Spleen (tissue), 11 donors: ENCODE measurements around the gene CREB3L2. TPM values are rescaled to one million over a fixed set of nuclear protein-coding genes. Genes with fewer than 3 reads are reported as not detected.

Experiments
- DNase-seq: peaks from one replicate; pipeline ENCODE4 v3.0.0-alpha.2; 2020
- H3K27ac ChIP-seq, 8 donors: fragments of 200-600 bp; sonication (generic) in 7 of 8; 1 replicate in 4 of 8; 2 replicates in 4 of 8; pipeline versions ENCODE4 v1.5.0 to v1.8.0; 2016 to 2021; ENCODE audit warnings: inconsistent platforms in 4 of 8, mild to moderate bottlenecking in 4 of 8, moderate library complexity in 1 of 8
- H3K27me3 ChIP-seq, 7 donors: fragments of 200-600 bp; sonication (generic) in 6 of 7; replicated peaks in 1 of 7; 1 replicate in 4 of 7; 2 replicates in 3 of 7; pipeline versions ENCODE4 v1.5.0 to v1.8.0; 2016 to 2021; ENCODE audit warnings: inconsistent platforms in 3 of 7, mild to moderate bottlenecking in 1 of 7
- H3K36me3 ChIP-seq, 6 donors: fragments of 200-600 bp; sonication (generic) in 5 of 6; 1 replicate in 4 of 6; 2 replicates in 2 of 6; pipeline versions ENCODE4 v1.5.0 to v1.8.0; 2016 to 2021; ENCODE audit warnings: inconsistent platforms in 2 of 6
- H3K4me1 ChIP-seq, 6 donors: fragments of 200-600 bp; sonication (generic) in 5 of 6; 1 replicate in 3 of 6; 2 replicates in 3 of 6; pipeline versions ENCODE4 v1.5.0 to v1.8.0; 2016 to 2021; ENCODE audit warnings: inconsistent platforms in 3 of 6
- H3K4me3 ChIP-seq, 8 donors: fragments of 200-600 bp; sonication (generic) in 7 of 8; 1 replicate in 4 of 8; 2 replicates in 4 of 8; pipeline versions ENCODE4 v1.5.0 to v1.8.0; 2016 to 2021; ENCODE audit warnings: inconsistent platforms in 4 of 8, mild to moderate bottlenecking in 4 of 8, moderate library complexity in 2 of 8
- H3K9me3 ChIP-seq, 8 donors: fragments of 200-600 bp; sonication (generic) in 7 of 8; 1 replicate in 4 of 8; 2 replicates in 4 of 8; pipeline versions ENCODE4 v1.5.0 to v1.8.0; 2016 to 2021; ENCODE audit warnings: inconsistent platforms in 4 of 8
- CTCF ChIP-seq, 11 experiments: fragments of 200-600 bp in 7 of 11; fragments of 450-650 bp in 4 of 11; sonication (generic) in 4 of 11; IDR thresholded peaks in 8 of 11; conservative IDR thresholded peaks in 3 of 11; 1 replicate in 7 of 11; 2 replicates in 4 of 11; pipeline versions ENCODE4 v1.4.0 to v1.8.0; 2016 to 2021; ENCODE audit warnings: antibody characterized with exemption in 11 of 11, inconsistent platforms in 4 of 11, mild to moderate bottlenecking in 1 of 11
- POLR2A ChIP-seq, 3 donors: fragments of 450-650 bp; IDR thresholded peaks; one replicate each; pipeline ENCODE4 v1.5.1; 2017; ENCODE audit warnings: antibody characterized with exemption in 3 of 3, mild to moderate bottlenecking in 1 of 3
- POLR2AphosphoS5 ChIP-seq, 3 donors: sonication (generic); formaldehyde crosslinking; IDR thresholded peaks; one replicate each; pipeline ENCODE4 v1.5.1; 2017; ENCODE audit warnings: antibody characterized with exemption in 3 of 3
- WGBS, 5 donors: extraction: QIAGEN DNeasy Blood & Tissue Kit in 3 of 5; methylation state at CpG; one replicate each; pipeline versions ENCODE4 v1.1.5 to v1.1.7; 2013 to 2018; 5-methylcytosine and 5-hydroxymethylcytosine counted together
- intact Hi-C: fragments of 100-400 bp; cut with DNase I; formaldehyde crosslinking; loops from one replicate; pipeline ENCODE4 v1.15.0; 2023; ENCODE audit warnings: low total_unique reads
- polyA plus RNA-seq, 3 donors: library from polyadenylated mRNA; stranded (reverse); fragments of 200-250 nt; gene quantifications; one replicate each; pipeline ENCODE4 v1.2.1, GENCODE V29; 2013
- total RNA-seq, 7 donors: library from RNA; depleted of rRNA in 3 of 7; stranded (reverse); fragments of >200 nt in 3 of 7; fragmentation: NEBNext Ultra II Directional in 4 of 7; extraction: Animal tissue kit (Norgen Biotek cat#: 25700) in 4 of 7; gene quantifications; one replicate each; pipeline versions ENCODE4 v1.1.0 to v1.2.1, GENCODE V29; 2016 to 2021
- donor health status: healthy with polysubstance abuse.
- donor health status: DM: no; HTN: no; CAD: no; lungs with moderate emphysema.
- donor health status: DM: no; HTN: no; CAD: no.
- donor health status: Bipolar disorder and iron deficiency.
- donor health status: healthy.
- donor health status: DM: no; HTN: no; CAD: no.
- donor health status: DM: yes; HTN: yes; CAD: no.

The CREB3L2 gene
- total and polyA plus RNA-seq, 10 donors, result 3.5 to 68.4 (median 42.4) TPM

- H3K4me3 ChIP-seq, result no peak overlapping the region
- peaks cover 0 to 79% (median 24%) of the 10 kb centered on the region in 6 donors for H3K36me3 ChIP-seq
- WGBS, 5 donors, result 80 to 84% (median 81%) methylated on average over 7 of the region's 7 CpGs
- H3K4me1 ChIP-seq, result peaks cover 0 to 18% (median 0%) of the 10 kb centered on the region in 6 donors
- no peak for DNase-seq
- intact Hi-C loops, result no loop called here
- no peaks in the 10 kb centered on the region for H3K9me3 ChIP-seq
- no peaks in the 10 kb centered on the region for H3K27me3 ChIP-seq
- TF ChIP-seq POLR2A (IDR thresholded peaks at IDR 0.05) (no peak), CTCF (IDR thresholded peaks at IDR 0.05 in 8 of 11, conservative IDR thresholded peaks at IDR 0.05 in 3 of 11) (no peak), POLR2AphosphoS5 (IDR thresholded peaks at IDR 0.05) (no peak)
- no peak overlapping the region for H3K27ac ChIP-seq
Measured at GRCh38 chr7:137873979-137874777, 127.7 kb downstream of the CREB3L2 start.

- no peaks in the 10 kb centered on the region for H3K9me3 ChIP-seq
- no peak for DNase-seq
- peaks cover 0 to 72% (median 19%) of the 10 kb centered on the region in 6 donors for H3K36me3 ChIP-seq
- H3K27me3 ChIP-seq, result no peaks in the 10 kb centered on the region
- H3K4me3 ChIP-seq, result no peak overlapping the region
- H3K27ac ChIP-seq, result no peak overlapping the region
- 84 to 93% (median 91%) methylated on average over 3 of the region's 3 CpGs for WGBS, 5 donors
- TF ChIP-seq POLR2AphosphoS5 (IDR thresholded peaks at IDR 0.05), result no peak
- TF ChIP-seq POLR2A (IDR thresholded peaks at IDR 0.05), result no peak
- TF ChIP-seq CTCF (IDR thresholded peaks at IDR 0.05 in 8 of 11, conservative IDR thresholded peaks at IDR 0.05 in 3 of 11), result no peak
- intact Hi-C loops, result no loop called here
- peaks cover 0 to 18% (median 0%) of the 10 kb centered on the region in 6 donors for H3K4me1 ChIP-seq
Measured at GRCh38 chr7:137873524-137873923, 128.4 kb downstream of the CREB3L2 start.

- 88 to 97% (median 90%) methylated on average over 7 of the region's 7 CpGs for WGBS, 5 donors
- no peak for TF ChIP-seq POLR2AphosphoS5 (IDR thresholded peaks at IDR 0.05)
- TF ChIP-seq POLR2A (IDR thresholded peaks at IDR 0.05), result no peak
- TF ChIP-seq CTCF (IDR thresholded peaks at IDR 0.05 in 8 of 11, conservative IDR thresholded peaks at IDR 0.05 in 3 of 11), result no peak
- DNase-seq, result no peak
- intact Hi-C loops, result no loop called here
- Histone ChIP-seq H3K4me3 (no peak overlapping the region), H3K36me3 (peaks cover 0 to 70% (median 15%) of the 10 kb centered on the region in 6 donors), H3K27me3 (no peaks in the 10 kb centered on the region), H3K9me3 (peaks cover 0 to 7% (median 2%) of the 10 kb centered on the region in 8 donors), H3K27ac (no peak overlapping the region), H3K4me1 (peaks cover 0 to 4% (median 0%) of the 10 kb centered on the region in 6 donors)
Measured at GRCh38 chr7:137871170-137871915, 130.5 kb downstream of the CREB3L2 start.

- Histone ChIP-seq H3K9me3 (peaks cover 0 to 13% (median 8%) of the 10 kb centered on the region in 8 donors), H3K27me3 (no peaks in the 10 kb centered on the region), H3K4me3 (no peak overlapping the region), H3K36me3 (peaks cover 0 to 70% (median 15%) of the 10 kb centered on the region in 6 donors), H3K4me1 (peaks cover 0 to 4% (median 0%) of the 10 kb centered on the region in 6 donors), H3K27ac (no peak overlapping the region)
- intact Hi-C loops, result no loop called here
- DNase-seq, result no peak
- TF ChIP-seq POLR2AphosphoS5 (IDR thresholded peaks at IDR 0.05) (no peak), POLR2A (IDR thresholded peaks at IDR 0.05) (no peak), CTCF (IDR thresholded peaks at IDR 0.05 in 8 of 11, conservative IDR thresholded peaks at IDR 0.05 in 3 of 11) (no peak)
Measured at GRCh38 chr7:137870684-137871083, 131.2 kb downstream of the CREB3L2 start.
